MG63 (cell line): ENCODE results near the gene MXI1. TPM values are rescaled to one million over a fixed set of nuclear protein-coding genes. Genes with fewer than 3 reads are reported as not detected.
"Not testable (repeated sequence)": the region's sequence is repeated elsewhere in the genome, so short reads cannot be mapped to it uniquely, and the experiment has no call there.

Experiments
- DNase-seq: peaks from one replicate; pipeline ENCODE4 v3.0.0-alpha.2; 2020
- H3K27me3 ChIP-seq: fragments of 250-450 bp; sonication (Bioruptor Pico); 2 replicates; pipeline ENCODE4 v1.5.1; 2020; ENCODE audit warnings: mild to moderate bottlenecking, moderate library complexity
- H3K36me3 ChIP-seq: fragments of 250-450 bp; sonication (Bioruptor Pico); 2 replicates; pipeline ENCODE4 v1.5.1; 2020; ENCODE audit warnings: mild to moderate bottlenecking, moderate library complexity
- H3K4me3 ChIP-seq: fragments of 250-450 bp; sonication (Bioruptor Pico); 2 replicates; pipeline ENCODE4 v1.5.1; 2020; ENCODE audit warnings: mild to moderate bottlenecking, moderate library complexity
- H3K9me3 ChIP-seq: fragments of 250-450 bp; sonication (Bioruptor Pico); 2 replicates; pipeline ENCODE4 v1.5.1; 2020; ENCODE audit warnings: mild to moderate bottlenecking, moderate library complexity
- total RNA-seq: library from RNA; depleted of rRNA; stranded (reverse); fragments of >200 nt; shearing (Covaris generic); gene quantifications from 2 replicates; pipeline ENCODE4 v1.2.3, GENCODE V29; 2014; ENCODE audit warnings: low replicate concordance; rRNA removed

MXI1 gene
- total RNA-seq, 1 experiment from 2014 or later: 13.0 TPM

- H3K9me3 ChIP-seq, H3K36me3 ChIP-seq, DNase-seq, H3K27me3 ChIP-seq, H3K4me3 ChIP-seq: not testable (repeated sequence)
Observed at GRCh38 chr10:110331226-110331795, 123.9 kb downstream of the MXI1 start.

- DNase-seq: no peak
- no peaks in the 10 kb centered on the region for H3K36me3 ChIP-seq
- H3K27me3 ChIP-seq: no peaks in the 10 kb centered on the region
- H3K4me3 ChIP-seq: no peak overlapping the region
- peaks cover 5% of the 10 kb centered on the region; the same call in 1 of the 2 replicates for H3K9me3 ChIP-seq
Observed at GRCh38 chr10:110334061-110334656, 126.8 kb downstream of the MXI1 start.

GRCh38 chr10:110335314-110336064 lies 128.1 kb downstream of the MXI1 start:
- Histone ChIP-seq H3K4me3 (no peak overlapping the region), H3K27me3 (no peaks in the 10 kb centered on the region), H3K36me3 (no peaks in the 10 kb centered on the region), H3K9me3 (peaks cover 5% of the 10 kb centered on the region; the same call in 1 of the 2 replicates)
- DNase-seq: no peak

- H3K36me3 ChIP-seq: no peaks in the 10 kb centered on the region
- peaks cover 5% of the 10 kb centered on the region; the same call in 1 of the 2 replicates for H3K9me3 ChIP-seq
- peak; percentile 80 for DNase-seq
- H3K27me3 ChIP-seq: no peaks in the 10 kb centered on the region
- H3K4me3 ChIP-seq: no peak overlapping the region
Observed at GRCh38 chr10:110336111-110336721, 128.8 kb downstream of the MXI1 start.

Other genes with a start within 250 kb of the MXI1 start
- gene ADD3, start 199.6 kb upstream of the MXI1 start, total RNA-seq: 14.1 and 40.2 TPM in 2 replicates
- 5.1 and 14.6 TPM in 2 replicates for gene SMNDC1, start 97.3 kb downstream of the MXI1 start, total RNA-seq